ENCODE results near the gene SERINC3.
"Not testable (repeated sequence)": the region's sequence is repeated elsewhere in the genome, so short reads cannot be mapped to it uniquely, and the experiment has no call there.

The SERINC3 gene

GRCh38 chr20:44479643-44480042 lies 42.2 kb downstream of the SERINC3 start:
- H3K27ac Mint-ChIP-seq, result no peak overlapping the region
- peaks cover 24% of the 10 kb centered on the region for H3K4me1 Mint-ChIP-seq (ENCODE audit: low read depth)
- intact Hi-C loops (cut with micrococcal nuclease), result loop anchor here (5.0 kb wide), 1 partner anchor 267 kb away; the partner anchor contains the start of gene OSER1
- H3K4me3 Mint-ChIP-seq, result no peak overlapping the region
- H3K27me3 Mint-ChIP-seq, result no peaks in the 10 kb centered on the region
- H3K9me3 Mint-ChIP-seq, result no peaks in the 10 kb centered on the region
- peaks cover 51% of the 10 kb centered on the region for H3K36me3 Mint-ChIP-seq (ENCODE audit: low read depth)

- H3K4me1 Mint-ChIP-seq (ENCODE audit: low read depth), result peaks cover 24% of the 10 kb centered on the region
- intact Hi-C loops (cut with micrococcal nuclease), result loop anchor here (5.0 kb wide), 1 partner anchor 266 kb away; the partner anchor contains the start of gene OSER1
- H3K27me3 Mint-ChIP-seq, result peaks cover 2% of the 10 kb centered on the region
- no peak overlapping the region for H3K27ac Mint-ChIP-seq
- H3K36me3 Mint-ChIP-seq (ENCODE audit: low read depth), result peaks cover 41% of the 10 kb centered on the region
- H3K4me3 Mint-ChIP-seq, result no peak overlapping the region
- no peaks in the 10 kb centered on the region for H3K9me3 Mint-ChIP-seq
These were observed 43.7 kb downstream of the SERINC3 start for GRCh38 chr20:44478206-44478605.

GRCh38 chr20:44477151-44477550 lies 44.7 kb downstream of the SERINC3 start:
- H3K27ac Mint-ChIP-seq, result no peak overlapping the region
- intact Hi-C loops (cut with micrococcal nuclease), result loop anchor here (5.0 kb wide), 1 partner anchor 265 kb away; the partner anchor contains the start of gene OSER1
- H3K4me3 Mint-ChIP-seq, result no peak overlapping the region
- peaks cover 30% of the 10 kb centered on the region for H3K36me3 Mint-ChIP-seq (ENCODE audit: low read depth)
- peaks cover 6% of the 10 kb centered on the region for H3K27me3 Mint-ChIP-seq
- no peaks in the 10 kb centered on the region for H3K9me3 Mint-ChIP-seq
- peaks cover 24% of the 10 kb centered on the region for H3K4me1 Mint-ChIP-seq (ENCODE audit: low read depth)

- Mint-ChIP-seq H3K36me3 (ENCODE audit: low read depth) (peaks cover 18% of the 10 kb centered on the region), H3K4me3 (peak within 1 kb of the TSS; percentile 98), H3K27me3 (peaks cover 6% of the 10 kb centered on the region), H3K9me3 (no peaks in the 10 kb centered on the region), H3K4me1 (ENCODE audit: low read depth) (peaks cover 24% of the 10 kb centered on the region), H3K27ac (peak within 1 kb of the TSS; percentile 94)
- intact Hi-C loops (cut with micrococcal nuclease), result loop anchor here (1.0 to 5.0 kb wide), 2 partner anchors 46 to 264 kb away; partner anchors contain the start of genes OSER1 and SERINC3
These were observed 45.9 kb downstream of the SERINC3 start, which contains the start of gene TTPAL for GRCh38 chr20:44475694-44476560. Gene TTPAL (plus strand): TSS chr20:44475874. CDS start chr20:44480000, 4,126 bp downstream.

GRCh38 chr20:44475372-44475693 lies 46.5 kb downstream of the SERINC3 start:
- intact Hi-C loops (cut with micrococcal nuclease), result loop anchor here (1.0 to 5.0 kb wide), 2 partner anchors 47 to 263 kb away; partner anchors contain the start of genes OSER1 and SERINC3
- Mint-ChIP-seq H3K4me1 (ENCODE audit: low read depth) (peaks cover 24% of the 10 kb centered on the region), H3K27me3 (peaks cover 6% of the 10 kb centered on the region), H3K4me3 (peak overlapping the region; percentile 98), H3K9me3 (no peaks in the 10 kb centered on the region), H3K36me3 (ENCODE audit: low read depth) (peaks cover 12% of the 10 kb centered on the region), H3K27ac (peak overlapping the region; percentile 94)

- H3K27me3 Mint-ChIP-seq; H3K9me3 Mint-ChIP-seq; H3K36me3 Mint-ChIP-seq (ENCODE audit: low read depth); intact Hi-C loops (cut with micrococcal nuclease); H3K27ac Mint-ChIP-seq; H3K4me3 Mint-ChIP-seq: not testable (repeated sequence)
- H3K4me1 Mint-ChIP-seq (ENCODE audit: low read depth), result peaks cover 24% of the 10 kb centered on the region
These were observed 49.6 kb downstream of the SERINC3 start for GRCh38 chr20:44472283-44472682.

- intact Hi-C loops (cut with micrococcal nuclease), result no loop called here
- peaks cover 9% of the 10 kb centered on the region for H3K27me3 Mint-ChIP-seq
- H3K4me1 Mint-ChIP-seq (ENCODE audit: low read depth), result peaks cover 17% of the 10 kb centered on the region
- H3K9me3 Mint-ChIP-seq, result no peaks in the 10 kb centered on the region
- peaks cover 7% of the 10 kb centered on the region for H3K36me3 Mint-ChIP-seq (ENCODE audit: low read depth)
- no peak overlapping the region for H3K4me3 Mint-ChIP-seq
- no peak overlapping the region for H3K27ac Mint-ChIP-seq
These were observed 50.4 kb downstream of the SERINC3 start for GRCh38 chr20:44471481-44471882.

- Mint-ChIP-seq H3K4me1 (ENCODE audit: low read depth) (peaks cover 5% of the 10 kb centered on the region), H3K36me3 (ENCODE audit: low read depth) (no peaks in the 10 kb centered on the region), H3K27ac (no peak overlapping the region), H3K27me3 (peaks cover 12% of the 10 kb centered on the region), H3K4me3 (no peak overlapping the region), H3K9me3 (no peaks in the 10 kb centered on the region)
- intact Hi-C loops (cut with micrococcal nuclease), result no loop called here
These were observed 51.5 kb downstream of the SERINC3 start for GRCh38 chr20:44470327-44470726.

- Mint-ChIP-seq H3K4me1 (ENCODE audit: low read depth) (no peaks in the 10 kb centered on the region), H3K27me3 (peaks cover 13% of the 10 kb centered on the region), H3K9me3 (no peaks in the 10 kb centered on the region), H3K27ac (no peak overlapping the region), H3K4me3 (no peak overlapping the region), H3K36me3 (ENCODE audit: low read depth) (no peaks in the 10 kb centered on the region)
- intact Hi-C loops (cut with micrococcal nuclease), result no loop called here
These were observed 53.7 kb downstream of the SERINC3 start for GRCh38 chr20:44468044-44468782.

GRCh38 chr20:44467289-44467883 lies 54.5 kb downstream of the SERINC3 start:
- Mint-ChIP-seq H3K4me3 (no peak overlapping the region), H3K27me3 (peaks cover 11% of the 10 kb centered on the region), H3K9me3 (no peaks in the 10 kb centered on the region), H3K4me1 (ENCODE audit: low read depth) (no peaks in the 10 kb centered on the region), H3K36me3 (ENCODE audit: low read depth) (no peaks in the 10 kb centered on the region), H3K27ac (no peak overlapping the region)
- intact Hi-C loops (cut with micrococcal nuclease), result no loop called here

GRCh38 chr20:44465001-44465560 lies 56.8 kb downstream of the SERINC3 start:
- H3K4me3 Mint-ChIP-seq, result no peak overlapping the region
- peaks cover 9% of the 10 kb centered on the region for H3K27me3 Mint-ChIP-seq
- no peaks in the 10 kb centered on the region for H3K4me1 Mint-ChIP-seq (ENCODE audit: low read depth)
- H3K27ac Mint-ChIP-seq, result no peak overlapping the region
- H3K36me3 Mint-ChIP-seq (ENCODE audit: low read depth), result no peaks in the 10 kb centered on the region
- no peaks in the 10 kb centered on the region for H3K9me3 Mint-ChIP-seq
- intact Hi-C loops (cut with micrococcal nuclease), result no loop called here

- no peak overlapping the region for H3K4me3 Mint-ChIP-seq
- intact Hi-C loops (cut with micrococcal nuclease), result no loop called here
- H3K27me3 Mint-ChIP-seq, result peaks cover 9% of the 10 kb centered on the region
- no peaks in the 10 kb centered on the region for H3K4me1 Mint-ChIP-seq (ENCODE audit: low read depth)
- H3K27ac Mint-ChIP-seq, result no peak overlapping the region
- no peaks in the 10 kb centered on the region for H3K9me3 Mint-ChIP-seq
- no peaks in the 10 kb centered on the region for H3K36me3 Mint-ChIP-seq (ENCODE audit: low read depth)
These were observed 57.4 kb downstream of the SERINC3 start for GRCh38 chr20:44464514-44464913.

GRCh38 chr20:44463466-44463865 lies 58.4 kb downstream of the SERINC3 start:
- peaks cover 5% of the 10 kb centered on the region for H3K27me3 Mint-ChIP-seq
- no peaks in the 10 kb centered on the region for H3K4me1 Mint-ChIP-seq (ENCODE audit: low read depth)
- H3K27ac Mint-ChIP-seq, result no peak overlapping the region
- H3K9me3 Mint-ChIP-seq, result no peaks in the 10 kb centered on the region
- H3K36me3 Mint-ChIP-seq (ENCODE audit: low read depth), result no peaks in the 10 kb centered on the region
- intact Hi-C loops (cut with micrococcal nuclease), result no loop called here
- no peak overlapping the region for H3K4me3 Mint-ChIP-seq

Measured in dendritic cell treated with granulocyte-macrophage colony-stimulating factor and Interleukin-4, amounts not matched to agents 40 ng/mL and 50 ng/mL, for 4 days (primary cell).